Smooth muscle cell (in vitro differentiated cells): ENCODE measurements around the gene SLC7A1. TPM values are rescaled to one million over a fixed set of nuclear protein-coding genes. Genes with fewer than 3 reads are reported as not detected.

ENCODE experiments used
- DNase-seq: peaks from one replicate; lab custom pipeline; 2025; ENCODE audit not compliant: unreplicated experiment; lab: John Stamatoyannopoulos, UW
- H2AFZ ChIP-seq: fragments of 200-600 bp; sonication (generic); 2 replicates; pipeline ENCODE4 v1.6.0; 2016; ENCODE audit warnings: antibody characterized with exemption, low read depth, mild to moderate bottlenecking
- H3F3A ChIP-seq: fragments of 200-600 bp; sonication (generic); 2 replicates; pipeline ENCODE4 v1.6.0; 2017; ENCODE audit warnings: antibody characterized with exemption, low read depth
- H3K27ac ChIP-seq: fragments of 200-600 bp; sonication (generic); 2 replicates; pipeline ENCODE4 v1.5.1; 2016; ENCODE audit warnings: low read depth, mild to moderate bottlenecking
- H3K27me3 ChIP-seq: fragments of 200-600 bp; sonication (generic); 2 replicates; pipeline ENCODE4 v1.6.1; 2016; ENCODE audit warnings: low read depth, mild to moderate bottlenecking
- H3K36me3 ChIP-seq: fragments of 200-600 bp; sonication (generic); 2 replicates; pipeline ENCODE4 v1.5.1; 2016; ENCODE audit warnings: low read depth
- H3K4me1 ChIP-seq: fragments of 200-600 bp; sonication (generic); 2 replicates; pipeline ENCODE4 v1.5.1; 2016; ENCODE audit warnings: low read depth
- H3K4me2 ChIP-seq: fragments of 200-600 bp; sonication (generic); 2 replicates; pipeline ENCODE4 v1.6.0; 2016; ENCODE audit warnings: mild to moderate bottlenecking
- H3K4me3 ChIP-seq: fragments of 200-600 bp; sonication (generic); 2 replicates; pipeline ENCODE4 v1.5.1; 2016; ENCODE audit warnings: mild to moderate bottlenecking
- H3K79me2 ChIP-seq: fragments of 200-600 bp; sonication (generic); 2 replicates; pipeline ENCODE4 v1.6.0; 2016; ENCODE audit warnings: low read depth, mild to moderate bottlenecking
- H3K9ac ChIP-seq: fragments of 200-600 bp; sonication (generic); 2 replicates; pipeline ENCODE4 v1.6.0; 2016; ENCODE audit warnings: low read depth
- H3K9me3 ChIP-seq: fragments of 200-600 bp; sonication (generic); replicated peaks from 2 replicates; pipeline ENCODE4 v1.5.1; 2016; ENCODE audit warnings: low read depth
- H4K20me1 ChIP-seq: fragments of 200-600 bp; sonication (generic); 2 replicates; pipeline ENCODE4 v1.6.0; 2016; ENCODE audit warnings: low read depth
- WGBS: methylation state at CpG from one replicate; pipeline ENCODE4 v1.1.7; 2016; ENCODE audit warnings: low lambda C conversion rate; 5-methylcytosine and 5-hydroxymethylcytosine counted together
- polyA plus RNA-seq: library from polyadenylated mRNA; unstranded; fragments of >200 nt; fragmentation: Nextera tagmentation; extraction: Ambion mirVana; gene quantifications from 2 replicates; pipeline ENCODE4 v1.2.1, GENCODE V29; 2016
- total RNA-seq: library from RNA; depleted of rRNA; stranded (reverse); fragments of >200 nt; gene quantifications from 2 replicates; pipeline ENCODE4 v1.2.3, GENCODE V29; 2014
- TF ChIP-seq, protein P1 (sequence below): fragments of 200-600 bp; sonication (generic); IDR thresholded peaks from 2 replicates; pipeline ENCODE4 v1.5.1; 2017; ENCODE audit warnings: borderline replicate concordance, mild to moderate bottlenecking, antibody characterized with exemption; ENCODE audit not compliant: insufficient read depth, poor library complexity, severe bottlenecking

The SLC7A1 gene
- total and polyA plus RNA-seq, 2 experiments from 2014 or later, result 7.9 to 36.6 TPM

DNA sequence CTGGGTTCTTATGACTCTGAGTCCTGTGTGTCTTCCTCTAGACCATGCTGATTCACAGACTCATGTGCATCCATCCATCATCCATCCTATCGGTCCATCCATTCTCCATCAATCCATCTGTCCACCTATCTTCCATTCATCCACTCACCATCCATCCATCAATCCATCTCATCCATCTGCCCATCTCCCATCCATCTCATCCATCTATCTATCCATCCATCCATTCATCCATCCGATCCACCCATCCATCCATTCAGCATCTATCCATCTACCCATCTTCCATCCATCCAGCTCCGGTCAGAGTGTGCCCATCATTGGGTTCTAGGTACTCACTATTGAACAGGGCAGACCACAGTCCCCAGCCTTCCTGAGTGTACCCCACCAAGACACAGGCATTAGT, 75.6 kb downstream of the SLC7A1 start:
- Histone ChIP-seq H3K27me3 (no peaks in the 10 kb centered on the region), H4K20me1 (no peaks in the 10 kb centered on the region), H3K4me1 (no peaks in the 10 kb centered on the region), H3K27ac (peak overlapping the region; percentile 65), H3K4me2 (no peak overlapping the region), H2AFZ (no peak overlapping the region), H3K9me3 (no peaks in the 10 kb centered on the region), H3K4me3 (no peak overlapping the region), H3K79me2 (no peaks in the 10 kb centered on the region), H3K36me3 (no peaks in the 10 kb centered on the region), H3K9ac (no peak overlapping the region), H3F3A (no peaks in the 10 kb centered on the region)
- 97% methylated on average over 3 of the region's 3 CpGs for WGBS
- TF ChIP-seq, protein P1, sequence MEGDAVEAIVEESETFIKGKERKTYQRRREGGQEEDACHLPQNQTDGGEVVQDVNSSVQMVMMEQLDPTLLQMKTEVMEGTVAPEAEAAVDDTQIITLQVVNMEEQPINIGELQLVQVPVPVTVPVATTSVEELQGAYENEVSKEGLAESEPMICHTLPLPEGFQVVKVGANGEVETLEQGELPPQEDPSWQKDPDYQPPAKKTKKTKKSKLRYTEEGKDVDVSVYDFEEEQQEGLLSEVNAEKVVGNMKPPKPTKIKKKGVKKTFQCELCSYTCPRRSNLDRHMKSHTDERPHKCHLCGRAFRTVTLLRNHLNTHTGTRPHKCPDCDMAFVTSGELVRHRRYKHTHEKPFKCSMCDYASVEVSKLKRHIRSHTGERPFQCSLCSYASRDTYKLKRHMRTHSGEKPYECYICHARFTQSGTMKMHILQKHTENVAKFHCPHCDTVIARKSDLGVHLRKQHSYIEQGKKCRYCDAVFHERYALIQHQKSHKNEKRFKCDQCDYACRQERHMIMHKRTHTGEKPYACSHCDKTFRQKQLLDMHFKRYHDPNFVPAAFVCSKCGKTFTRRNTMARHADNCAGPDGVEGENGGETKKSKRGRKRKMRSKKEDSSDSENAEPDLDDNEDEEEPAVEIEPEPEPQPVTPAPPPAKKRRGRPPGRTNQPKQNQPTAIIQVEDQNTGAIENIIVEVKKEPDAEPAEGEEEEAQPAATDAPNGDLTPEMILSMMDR, result no peak
- DNase-seq, result no peak

DNA sequence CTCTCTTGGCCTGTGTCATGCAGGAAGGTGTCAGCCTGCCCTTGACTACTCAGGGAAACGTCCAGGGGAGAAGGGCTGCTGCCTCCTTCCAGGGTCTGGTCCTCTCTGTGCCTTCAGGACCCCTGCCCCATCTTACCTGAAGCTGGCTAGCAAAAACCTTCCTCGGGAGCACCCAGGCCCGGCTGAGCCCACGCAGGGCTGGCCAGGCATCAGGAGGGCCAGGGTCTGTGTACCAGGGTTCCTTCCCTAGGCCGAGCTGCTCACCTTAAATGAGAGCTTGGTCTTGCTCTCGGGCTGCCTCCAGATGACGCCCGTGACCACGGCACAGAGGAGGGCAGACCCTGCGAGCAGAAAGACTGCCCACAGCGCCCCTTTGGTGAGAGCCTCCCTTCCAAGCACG, 78.6 kb downstream of the SLC7A1 start:
- Histone ChIP-seq H3K9ac (no peak overlapping the region), H3K27ac (no peak overlapping the region), H3K9me3 (no peaks in the 10 kb centered on the region), H3K4me1 (no peaks in the 10 kb centered on the region), H3K36me3 (no peaks in the 10 kb centered on the region), H4K20me1 (no peaks in the 10 kb centered on the region), H3F3A (no peaks in the 10 kb centered on the region), H2AFZ (no peak overlapping the region), H3K4me3 (no peak overlapping the region), H3K79me2 (no peaks in the 10 kb centered on the region), H3K4me2 (no peak overlapping the region), H3K27me3 (no peaks in the 10 kb centered on the region)
- TF ChIP-seq, protein P1, result no peak
- WGBS, result 96% methylated on average over 12 of the region's 12 CpGs
- DNase-seq, result no peak

GRCh38 chr13:29516012-29516411, 79.5 kb downstream of the SLC7A1 start:
- Histone ChIP-seq H3K4me2 (no peak overlapping the region), H4K20me1 (no peaks in the 10 kb centered on the region), H3K27me3 (no peaks in the 10 kb centered on the region), H3K9ac (no peak overlapping the region), H3F3A (no peaks in the 10 kb centered on the region), H3K9me3 (no peaks in the 10 kb centered on the region), H3K36me3 (no peaks in the 10 kb centered on the region), H3K4me3 (no peak overlapping the region), H3K4me1 (no peaks in the 10 kb centered on the region), H3K79me2 (no peaks in the 10 kb centered on the region), H3K27ac (no peak overlapping the region), H2AFZ (no peak overlapping the region)
- WGBS, result 96% methylated on average over 11 of the region's 11 CpGs
- TF ChIP-seq, protein P1, result no peak
- DNase-seq, result no peak

GRCh38 chr13:29515372-29515771, 80.1 kb downstream of the SLC7A1 start:
- no peak overlapping the region for H3K27ac ChIP-seq
- H3K4me1 ChIP-seq, result no peaks in the 10 kb centered on the region
- no peak overlapping the region for H3K4me3 ChIP-seq
- no peaks in the 10 kb centered on the region for H3K27me3 ChIP-seq
- no peaks in the 10 kb centered on the region for H3K36me3 ChIP-seq
- WGBS, result 73% methylated on average over 7 of the region's 7 CpGs
- TF ChIP-seq, protein P1, result no peak
- no peak overlapping the region for H3K9ac ChIP-seq
- H2AFZ ChIP-seq, result no peak overlapping the region
- no peaks in the 10 kb centered on the region for H3K9me3 ChIP-seq
- H3K4me2 ChIP-seq, result no peak overlapping the region
- no peak for DNase-seq
- no peaks in the 10 kb centered on the region for H3F3A ChIP-seq
- no peaks in the 10 kb centered on the region for H3K79me2 ChIP-seq
- H4K20me1 ChIP-seq, result no peaks in the 10 kb centered on the region
